LNCAP (cell line): ENCODE measurements around the gene INTS1.
A peak's percentile ranks its signal among the peaks of the same experiment; 100 is the strongest.

ENCODE experiments used
- TF ChIP-seq, protein P1 (sequence below): fragments of 450-650 bp; IDR thresholded peaks from 2 replicates; pipeline ENCODE4 v1.5.1; 2017; ENCODE audit warnings: mild to moderate bottlenecking

Gene INTS1

DNA sequence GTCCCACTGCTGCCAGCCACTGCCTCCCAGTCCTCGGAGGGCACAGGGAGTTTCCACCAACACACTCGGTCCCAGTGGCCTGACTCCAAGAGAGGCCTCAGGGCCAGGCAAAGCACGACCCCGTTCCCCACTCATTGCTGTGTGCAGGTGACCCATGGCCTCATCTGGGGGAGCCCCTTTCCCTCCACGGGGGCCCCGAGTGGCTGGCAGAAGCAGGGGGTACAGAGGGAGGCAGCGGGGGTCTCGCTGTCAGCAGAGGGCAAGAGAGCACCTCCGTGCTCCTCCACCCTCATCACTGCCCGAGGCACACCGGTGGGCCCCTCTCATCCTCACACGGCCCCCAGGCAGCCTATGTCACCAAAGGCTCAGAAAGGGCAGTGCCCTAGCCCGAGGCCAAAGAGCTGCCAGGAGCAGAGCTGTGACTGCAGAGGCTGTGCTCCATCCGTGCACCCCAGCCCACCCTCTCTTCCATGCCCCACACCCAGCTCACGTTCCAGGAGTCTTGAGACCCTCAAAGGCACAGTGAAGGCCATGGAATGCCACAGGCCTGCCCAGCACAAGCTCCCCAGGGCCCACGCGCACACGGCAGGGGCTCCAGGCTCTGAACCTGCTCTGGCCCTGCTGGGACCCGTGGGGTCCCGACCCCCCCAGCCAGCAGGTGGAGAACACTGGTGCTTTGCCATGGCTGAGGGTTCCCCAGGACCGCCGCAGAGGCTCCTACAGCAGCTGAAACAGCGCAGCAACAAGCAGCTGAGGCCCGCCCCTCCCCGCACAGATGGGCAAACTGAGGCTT is 70.9 kb downstream of the INTS1 start:
- TF ChIP-seq, protein P1, sequence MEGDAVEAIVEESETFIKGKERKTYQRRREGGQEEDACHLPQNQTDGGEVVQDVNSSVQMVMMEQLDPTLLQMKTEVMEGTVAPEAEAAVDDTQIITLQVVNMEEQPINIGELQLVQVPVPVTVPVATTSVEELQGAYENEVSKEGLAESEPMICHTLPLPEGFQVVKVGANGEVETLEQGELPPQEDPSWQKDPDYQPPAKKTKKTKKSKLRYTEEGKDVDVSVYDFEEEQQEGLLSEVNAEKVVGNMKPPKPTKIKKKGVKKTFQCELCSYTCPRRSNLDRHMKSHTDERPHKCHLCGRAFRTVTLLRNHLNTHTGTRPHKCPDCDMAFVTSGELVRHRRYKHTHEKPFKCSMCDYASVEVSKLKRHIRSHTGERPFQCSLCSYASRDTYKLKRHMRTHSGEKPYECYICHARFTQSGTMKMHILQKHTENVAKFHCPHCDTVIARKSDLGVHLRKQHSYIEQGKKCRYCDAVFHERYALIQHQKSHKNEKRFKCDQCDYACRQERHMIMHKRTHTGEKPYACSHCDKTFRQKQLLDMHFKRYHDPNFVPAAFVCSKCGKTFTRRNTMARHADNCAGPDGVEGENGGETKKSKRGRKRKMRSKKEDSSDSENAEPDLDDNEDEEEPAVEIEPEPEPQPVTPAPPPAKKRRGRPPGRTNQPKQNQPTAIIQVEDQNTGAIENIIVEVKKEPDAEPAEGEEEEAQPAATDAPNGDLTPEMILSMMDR: no peak

DNA sequence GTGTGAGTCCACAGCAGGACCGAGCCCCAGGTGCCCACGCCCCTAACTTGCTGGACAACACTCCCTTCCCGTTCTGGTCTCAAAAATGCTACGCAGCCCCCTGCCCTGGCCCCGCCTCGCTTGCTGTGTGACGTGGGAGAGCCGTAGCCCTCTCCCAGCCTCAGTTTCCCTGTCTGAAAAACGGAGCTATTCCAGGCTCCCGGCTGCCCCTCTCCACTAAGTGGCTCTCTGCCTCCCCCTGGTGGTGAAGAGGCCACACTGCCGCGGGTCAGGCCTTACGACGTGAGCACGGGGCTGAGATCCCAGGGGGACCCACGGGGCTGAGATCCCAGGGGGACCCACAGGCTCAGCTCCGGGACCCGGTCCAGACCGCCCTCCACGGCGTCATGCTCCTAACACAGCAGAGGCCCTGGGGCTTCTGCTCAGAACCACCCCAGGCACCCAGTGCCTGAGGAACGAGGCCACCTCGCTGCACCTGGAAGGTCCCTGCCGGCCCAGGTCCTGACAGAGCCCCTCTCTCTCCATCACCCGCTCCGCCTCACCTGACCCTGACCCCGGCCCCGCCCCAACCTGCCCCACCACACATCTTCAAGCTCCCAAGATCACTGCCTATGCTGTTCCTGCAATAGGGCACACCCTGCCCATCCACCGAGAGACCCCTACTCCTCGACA is 71.6 kb downstream of the INTS1 start:
- TF ChIP-seq, protein P1: peak; percentile 97

DNA sequence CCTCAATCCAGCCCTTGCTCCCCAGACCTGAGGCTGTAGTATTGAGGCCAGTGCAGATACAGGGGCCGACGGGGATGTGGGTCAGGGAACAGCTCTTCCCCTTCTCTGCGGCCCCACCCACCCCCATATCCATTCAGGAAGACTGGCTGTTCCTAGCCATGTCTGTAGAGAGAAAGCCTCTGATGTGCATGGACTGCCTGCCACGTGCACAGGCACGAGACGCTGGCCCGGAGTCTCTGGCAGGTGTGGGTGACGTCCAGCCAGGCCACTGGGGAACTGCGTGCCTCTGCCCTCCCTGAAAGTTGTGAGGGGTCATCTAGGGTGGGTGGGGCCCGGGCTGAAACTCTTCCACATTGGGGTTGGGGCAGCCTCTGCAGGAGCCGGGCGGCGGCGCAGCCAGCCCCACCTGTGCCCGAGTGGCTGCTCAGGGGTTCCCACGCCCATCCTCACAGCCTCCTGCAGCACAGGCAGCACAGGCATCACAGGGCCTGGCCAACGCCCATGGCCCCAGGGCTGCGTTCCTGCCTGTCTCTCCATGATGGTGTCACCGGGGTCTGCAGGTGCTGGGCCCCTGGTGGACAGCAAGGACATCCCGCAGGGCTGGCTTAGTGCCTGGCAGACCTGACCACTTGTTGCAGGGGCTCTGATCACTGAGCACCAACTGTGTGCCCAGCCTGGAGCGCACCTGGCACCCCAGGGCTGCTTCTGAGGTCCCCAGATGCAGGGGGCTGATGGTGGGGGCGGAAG is 72.4 kb downstream of the INTS1 start:
- TF ChIP-seq, protein P1: no peak

DNA sequence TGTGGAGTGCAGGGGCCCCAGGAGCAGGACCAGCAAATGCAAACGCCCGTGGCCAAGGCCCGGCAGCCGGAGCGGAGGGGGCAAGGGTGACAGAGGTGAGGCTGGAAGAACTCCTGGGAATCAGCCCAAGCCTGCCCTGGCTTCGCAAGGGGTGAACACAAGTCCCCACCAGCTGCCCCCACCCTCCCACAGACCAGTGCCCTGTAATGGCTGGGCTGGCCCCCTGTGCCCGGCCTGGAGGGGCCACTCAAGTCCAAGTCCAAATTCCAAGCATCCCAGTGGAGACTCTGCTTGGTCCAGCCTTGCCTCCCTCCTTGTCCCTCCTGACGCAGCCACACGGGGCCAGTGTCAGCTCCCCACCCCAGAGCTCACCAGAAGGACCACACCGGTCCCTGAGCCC is 73.0 kb downstream of the INTS1 start:
- TF ChIP-seq, protein P1: no peak

DNA sequence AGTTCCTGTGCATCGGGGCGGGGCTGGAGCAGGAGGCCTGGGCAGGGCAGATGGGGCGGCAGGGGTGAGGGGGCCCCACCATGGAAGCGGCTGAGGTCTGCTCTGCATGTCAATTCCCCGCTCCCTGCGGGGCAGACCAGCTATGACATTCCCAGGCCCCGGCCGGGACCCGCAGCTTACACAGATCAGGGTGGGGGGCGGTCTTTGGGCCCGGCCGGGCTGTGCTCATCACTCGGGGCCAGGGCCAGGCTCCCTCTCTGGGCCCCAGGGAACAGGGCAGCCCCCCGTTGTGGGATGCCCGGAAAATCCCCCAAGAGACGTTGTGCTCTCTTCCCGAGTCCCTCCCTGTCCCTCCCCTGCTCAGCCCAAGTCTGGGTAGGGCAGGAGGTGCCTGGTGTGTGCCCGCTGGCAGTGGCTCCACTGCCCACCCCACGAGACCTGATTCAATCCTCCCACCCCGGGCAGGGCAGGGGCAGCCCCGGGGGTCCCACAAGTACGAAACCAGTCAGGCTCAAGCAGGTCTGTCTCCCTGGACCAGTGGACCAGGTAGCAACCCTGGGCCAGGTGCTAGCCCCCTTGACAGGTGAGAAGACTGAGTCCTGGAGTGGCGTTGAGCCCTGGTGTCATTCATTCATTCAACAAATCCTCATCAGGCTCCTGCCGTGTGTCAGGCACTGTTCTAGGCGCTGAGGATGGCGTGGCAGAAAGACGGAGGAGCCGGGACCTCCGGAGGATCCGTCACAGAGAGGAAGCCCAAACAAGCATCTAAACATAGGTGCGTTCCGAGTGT is 73.9 kb downstream of the INTS1 start:
- TF ChIP-seq, protein P1: no peak

DNA sequence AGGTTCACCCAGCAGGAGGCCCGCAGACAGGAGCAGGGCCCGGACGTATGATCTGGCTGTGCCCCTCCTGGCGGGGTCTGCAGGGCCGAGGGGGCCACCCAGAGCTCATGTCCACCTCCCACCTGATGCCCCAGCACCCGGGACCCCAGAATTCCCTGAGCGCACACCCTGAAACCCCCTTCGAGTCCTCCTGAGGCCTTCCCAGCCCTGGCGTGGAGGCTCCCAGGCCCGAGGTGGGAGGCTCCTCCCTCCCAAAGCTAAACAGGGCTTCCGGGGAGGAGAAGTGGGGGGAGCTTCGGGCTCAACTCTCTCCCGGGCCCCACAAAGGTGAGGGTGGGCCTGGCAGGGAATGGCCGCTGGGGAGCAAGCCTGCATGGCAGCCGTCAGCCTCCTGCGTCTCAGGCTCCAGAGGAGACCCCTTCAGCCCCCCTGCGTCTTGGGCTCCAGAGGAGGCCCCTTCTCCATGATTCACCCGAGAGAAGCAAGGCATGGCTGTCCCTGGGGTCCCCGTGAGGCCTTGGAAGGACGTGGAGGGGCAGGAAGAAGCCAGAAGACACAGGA is 75.2 kb downstream of the INTS1 start:
- TF ChIP-seq, protein P1: no peak
